H9 (cell line): ENCODE results near the gene NCCRP1. TPM values are rescaled to one million over a fixed set of nuclear protein-coding genes. Genes with fewer than 3 reads are reported as not detected.

Source experiments
- DNase-seq: peaks from one replicate; pipeline ENCODE4 v3.0.0-alpha.2; 2017
- H2AFZ ChIP-seq: one replicate; pipeline ENCODE4 v1.6.1; 2013; ENCODE audit warnings: mild to moderate bottlenecking, low read length, control low read depth, moderate library complexity
- H2AK5ac ChIP-seq: 2 replicates; pipeline ENCODE4 v1.6.1; 2013; ENCODE audit warnings: low read length, control low read depth, mixed read lengths; ENCODE audit not compliant: insufficient read length
- H2BK120ac ChIP-seq: one replicate; pipeline ENCODE4 v1.6.1; 2013; ENCODE audit warnings: low read depth, mild to moderate bottlenecking, low read length, control low read depth, inconsistent platforms; ENCODE audit not compliant: poor library complexity, severe bottlenecking
- H2BK12ac ChIP-seq: 2 replicates; pipeline ENCODE4 v1.6.1; 2013; ENCODE audit warnings: low read length, control low read depth, mixed read lengths, low read depth; ENCODE audit not compliant: insufficient read length
- H2BK15ac ChIP-seq: 2 replicates; pipeline ENCODE4 v1.6.1; 2013; ENCODE audit warnings: low read depth, low read length, control low read depth
- H2BK20ac ChIP-seq: one replicate; pipeline ENCODE4 v1.6.1; 2013; ENCODE audit warnings: low read depth, mild to moderate bottlenecking, low read length, control low read depth, inconsistent platforms; ENCODE audit not compliant: poor library complexity, severe bottlenecking
- H2BK5ac ChIP-seq: 2 replicates; pipeline ENCODE4 v1.6.1; 2013; ENCODE audit warnings: low read length, control low read depth, mixed read lengths; ENCODE audit not compliant: insufficient read length
- H3K14ac ChIP-seq: 2 replicates; pipeline ENCODE4 v1.6.1; 2013; ENCODE audit warnings: low read length, control low read depth; ENCODE audit not compliant: insufficient read depth
- H3K18ac ChIP-seq: 2 replicates; pipeline ENCODE4 v1.6.1; 2013; ENCODE audit warnings: low read depth, mild to moderate bottlenecking, mixed read lengths, low read length, control low read depth; ENCODE audit not compliant: insufficient read length
- H3K23ac ChIP-seq: 2 replicates; pipeline ENCODE4 v1.6.1; 2013; ENCODE audit warnings: low read length, control low read depth, mixed read lengths, low read depth; ENCODE audit not compliant: insufficient read length
- H3K23me2 ChIP-seq: 2 replicates; pipeline ENCODE4 v1.6.1; 2013; ENCODE audit warnings: low read depth, mild to moderate bottlenecking, mixed read lengths, low read length, control low read depth; ENCODE audit not compliant: insufficient read length, poor library complexity, severe bottlenecking
- H3K27ac ChIP-seq: 2 replicates; pipeline ENCODE4 v1.5.1; 2013; ENCODE audit warnings: low read length, control low read depth, mixed read lengths, low read depth; ENCODE audit not compliant: insufficient read length
- H3K27me3 ChIP-seq: 2 replicates; pipeline ENCODE4 v1.6.1; 2013; ENCODE audit warnings: low read length, control low read depth, inconsistent platforms; ENCODE audit not compliant: insufficient read depth
- H3K4ac ChIP-seq: 2 replicates; pipeline ENCODE4 v1.6.1; 2013; ENCODE audit warnings: low read depth, mild to moderate bottlenecking, control low read depth, inconsistent platforms, low read length, moderate library complexity
- H3K4me1 ChIP-seq: 2 replicates; pipeline ENCODE4 v1.6.1; 2013; ENCODE audit warnings: low read length, control low read depth, inconsistent platforms; ENCODE audit not compliant: insufficient read depth
- H3K4me2 ChIP-seq: 2 replicates; pipeline ENCODE4 v1.6.1; 2013; ENCODE audit warnings: low read length, control low read depth, mixed read lengths; ENCODE audit not compliant: insufficient read length, insufficient read depth
- H3K56ac ChIP-seq: 2 replicates; pipeline ENCODE4 v1.6.1; 2013; ENCODE audit warnings: low read depth, mild to moderate bottlenecking, mixed read lengths, low read length, control low read depth; ENCODE audit not compliant: insufficient read length
- H3K79me1 ChIP-seq: 2 replicates; pipeline ENCODE4 v1.6.1; 2013; ENCODE audit warnings: low read depth, mild to moderate bottlenecking, moderate library complexity, low read length, control low read depth, inconsistent platforms; ENCODE audit not compliant: insufficient read depth, poor library complexity, severe bottlenecking
- H3K79me2 ChIP-seq: 2 replicates; pipeline ENCODE4 v1.6.1; 2013; ENCODE audit warnings: low read length, control low read depth, inconsistent platforms; ENCODE audit not compliant: insufficient read depth
- H3K9ac ChIP-seq: 2 replicates; pipeline ENCODE4 v1.6.1; 2013; ENCODE audit warnings: low read length, control low read depth, mixed read lengths; ENCODE audit not compliant: insufficient read length; ENCODE audit errors: extremely low read depth
- H3K9me3 ChIP-seq: one replicate; pipeline ENCODE4 v1.6.1; 2013; ENCODE audit warnings: low read depth, low read length, inconsistent platforms; ENCODE audit not compliant: control insufficient read depth
- H3T11ph ChIP-seq: one replicate; pipeline ENCODE4 v1.6.1; 2013; ENCODE audit warnings: mild to moderate bottlenecking, low read length, control low read depth, inconsistent platforms
- H4K20me1 ChIP-seq: one replicate; pipeline ENCODE4 v1.6.1; 2013; ENCODE audit not compliant: control insufficient read depth, insufficient read length, insufficient read depth
- H4K5ac ChIP-seq: 2 replicates; pipeline ENCODE4 v1.6.1; 2013; ENCODE audit warnings: low read depth, mild to moderate bottlenecking, mixed read lengths, low read length, control low read depth; ENCODE audit not compliant: insufficient read length
- H4K8ac ChIP-seq: replicated peaks from 2 replicates; pipeline ENCODE4 v1.6.1; 2013; ENCODE audit warnings: low read length, control low read depth, mixed read lengths, low read depth; ENCODE audit not compliant: insufficient read length
- H4K91ac ChIP-seq: 2 replicates; pipeline ENCODE4 v1.6.1; 2013; ENCODE audit warnings: low read depth, mild to moderate bottlenecking, moderate library complexity, mixed read lengths, low read length, control low read depth; ENCODE audit not compliant: insufficient read length
- H3K27ac Mint-ChIP-seq, 3 experiments: 2 replicates in 2 of 3; 3 replicates in 1 of 3; pipeline ENCODE4 v1.8.0; 2020 to 2021; ENCODE audit warnings: mixed read lengths in 3 of 3, mild to moderate bottlenecking in 1 of 3, moderate library complexity in 1 of 3
- H3K27me3 Mint-ChIP-seq: 2 replicates; pipeline ENCODE4 v1.8.0; 2021; ENCODE audit warnings: low read depth, mild to moderate bottlenecking, moderate library complexity, mixed read lengths
- H3K36me3 Mint-ChIP-seq, 3 experiments: 2 replicates in 2 of 3; 3 replicates in 1 of 3; pipeline ENCODE4 v1.8.0; 2020 to 2021; ENCODE audit warnings: low read depth in 3 of 3, mixed read lengths in 3 of 3; ENCODE audit not compliant: insufficient read depth in 1 of 3
- H3K4me1 Mint-ChIP-seq, 2 experiments: 2 replicates each; pipeline ENCODE4 v1.8.0; 2020; ENCODE audit warnings: mixed read lengths in 2 of 2
- H3K4me3 Mint-ChIP-seq, 2 experiments: 2 replicates in 1 of 2; 3 replicates in 1 of 2; pipeline ENCODE4 v1.8.0; 2020 to 2021; ENCODE audit warnings: mild to moderate bottlenecking in 2 of 2, mixed read lengths in 2 of 2, moderate library complexity in 1 of 2
- H3K9me3 Mint-ChIP-seq, 2 experiments: 2 replicates in 1 of 2; 3 replicates in 1 of 2; pipeline ENCODE4 v1.8.0; 2020; ENCODE audit warnings: mild to moderate bottlenecking in 2 of 2, mixed read lengths in 2 of 2, moderate library complexity in 1 of 2
- CTCF ChIP-seq: fragments of 200-600 bp; sonication (generic); conservative IDR thresholded peaks from 3 replicates; pipeline ENCODE4 v1.8.0; 2021; ENCODE audit warnings: antibody characterized with exemption, mild to moderate bottlenecking
- WGBS: extraction: QIAGEN DNeasy Blood & Tissue Kit; methylation state at CpG from one replicate; pipeline ENCODE4 v1.1.7; 2013; ENCODE audit warnings: missing lambda C conversion rate, low lambda C conversion rate, mixed read lengths; ENCODE audit not compliant: insufficient read length; ENCODE audit errors: extremely low coverage; 5-methylcytosine and 5-hydroxymethylcytosine counted together
- total RNA-seq: library from RNA; stranded (reverse); gene quantifications from 2 replicates; pipeline ENCODE4 v1.2.1, GENCODE V29; 2021

The NCCRP1 gene
- total RNA-seq, 1 experiment from 2014 or later, result 1.9 TPM

- Histone ChIP-seq H4K91ac (no peak overlapping the region), H3K18ac (no peak overlapping the region), H2AK5ac (no peak overlapping the region), H2BK12ac (no peak overlapping the region), H3K79me1 (no peaks in the 10 kb centered on the region), H3K27me3 (no peaks in the 10 kb centered on the region), H2BK15ac (no peak overlapping the region), H2BK20ac (no peak overlapping the region), H2BK5ac (no peak overlapping the region), H3K23ac (no peak overlapping the region), H2BK120ac (no peak overlapping the region), H4K5ac (no peak overlapping the region), H2AFZ (no peak overlapping the region), H4K8ac (no peak overlapping the region), H3K9ac (no peak overlapping the region), H3K79me2 (no peaks in the 10 kb centered on the region), H3K27ac (no peak overlapping the region), H3T11ph (no peak overlapping the region), H3K9me3 (no peaks in the 10 kb centered on the region), H3K4me2 (no peak overlapping the region), H4K20me1 (no peaks in the 10 kb centered on the region), H3K23me2 (no peaks in the 10 kb centered on the region), H3K14ac (no peak overlapping the region), H3K4me1 (no peaks in the 10 kb centered on the region), H3K56ac (no peak overlapping the region), H3K4ac (no peak overlapping the region)
- Mint-ChIP-seq H3K27me3 (peaks cover 8% of the 10 kb centered on the region), H3K4me3 (no peak overlapping the region), H3K4me1 (0 out of 4 replicates have a peak, but pooled peaks cover 0 to 6% of the 10 kb centered on the region in 2 experiments), H3K9me3 (no peaks in the 10 kb centered on the region; a peak in 2 of 5 replicates), H3K27ac (no peak overlapping the region), H3K36me3 (no peaks in the 10 kb centered on the region)
- no CpG with 5 or more reads among the region's 7 CpGs for WGBS
- no peak for TF ChIP-seq CTCF
- DNase-seq, result no peak
Measured at GRCh38 chr19:39209196-39209595, 12.4 kb downstream of the NCCRP1 start.
